Omental fat pad (tissue), 4 donors: ENCODE results near the gene SRSF6. TPM values are rescaled to one million over a fixed set of nuclear protein-coding genes. Genes with fewer than 3 reads are reported as not detected.
"Not testable (repeated sequence)": the region's sequence is repeated elsewhere in the genome, so short reads cannot be mapped to it uniquely, and the experiment has no call there.

Experiments
- ATAC-seq: fragments of 150-250 bp; one replicate; pipeline ENCODE4 v1.9.1; 2016; ENCODE audit warnings: mild to moderate bottlenecking, moderate library complexity; ENCODE audit not compliant: low FRiP score
- DNase-seq: peaks from one replicate; pipeline ENCODE4 v3.0.0-alpha.2; 2019; ENCODE audit warnings: low spot score
- CTCF ChIP-seq, 3 donors: fragments of 450-650 bp; IDR thresholded peaks; one replicate each; pipeline ENCODE4 v1.5.1; 2016 to 2017; ENCODE audit warnings: antibody characterized with exemption in 3 of 3, mild to moderate bottlenecking in 3 of 3, moderate library complexity in 2 of 3
- total RNA-seq, 4 donors: library from RNA; depleted of rRNA; stranded (reverse); fragments of >200 nt; gene quantifications; one replicate each; pipeline ENCODE4 v1.1.0, GENCODE V29; 2016

SRSF6 gene
- total RNA-seq, 4 donors from 2014 or later, result 64.4 to 122 (median 81.7) TPM

DNA sequence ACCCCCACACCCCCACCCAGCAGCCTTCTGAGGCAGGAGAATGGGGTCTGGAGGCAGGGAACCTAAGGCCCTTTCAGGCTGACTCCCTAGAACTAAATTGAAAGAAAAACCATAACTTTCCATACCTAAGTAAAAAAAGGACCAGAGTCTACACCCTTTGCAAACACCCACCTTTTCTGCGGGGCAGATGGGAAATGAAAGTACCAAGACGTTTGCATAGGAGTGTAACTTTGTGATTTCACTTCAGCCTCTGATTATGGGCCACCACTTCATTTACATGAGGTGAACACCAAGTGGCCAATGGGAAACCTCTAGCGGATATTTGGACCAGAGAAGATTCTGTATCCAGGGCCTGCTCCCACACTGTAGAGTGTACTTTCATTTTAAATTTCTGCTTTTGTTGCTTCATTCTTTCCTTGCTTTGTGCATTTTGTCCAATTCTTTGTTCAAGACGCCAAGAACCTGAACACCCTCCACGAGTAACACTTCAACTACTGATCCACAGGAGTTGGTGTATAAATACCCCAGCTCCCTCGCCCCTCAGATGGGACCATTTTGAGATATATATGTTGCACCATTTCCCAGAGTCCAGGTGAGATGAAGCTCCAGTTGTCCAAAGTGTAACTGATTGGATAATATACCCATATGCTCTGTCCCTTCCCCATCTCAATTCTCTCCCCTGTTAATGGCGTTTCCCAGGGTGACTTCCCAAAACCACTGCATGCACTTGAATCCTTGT, 18.9 kb upstream of the SRSF6 start:
- ATAC-seq, result no peak
- no peak for DNase-seq
- TF ChIP-seq CTCF (IDR thresholded peaks at IDR 0.05), result no peak

GRCh38 chr20:43440531-43440930, 17.2 kb upstream of the SRSF6 start:
- DNase-seq (no peak), ATAC-seq (no peak)
- TF ChIP-seq CTCF (IDR thresholded peaks at IDR 0.05), result no peak

- TF ChIP-seq CTCF (IDR thresholded peaks at IDR 0.05), result no peak
- DNase-seq (no peak), ATAC-seq (no peak)
These were observed 15.3 kb upstream of the SRSF6 start for GRCh38 chr20:43442282-43442880.

GRCh38 chr20:43444107-43444506, 13.6 kb upstream of the SRSF6 start:
- no peak for DNase-seq
- TF ChIP-seq CTCF (IDR thresholded peaks at IDR 0.05), result no peak
- ATAC-seq, result no peak

GRCh38 chr20:43446361-43446879, 11.3 kb upstream of the SRSF6 start:
- no peak for TF ChIP-seq CTCF (IDR thresholded peaks at IDR 0.05)
- ATAC-seq (no peak), DNase-seq (no peak)

DNA sequence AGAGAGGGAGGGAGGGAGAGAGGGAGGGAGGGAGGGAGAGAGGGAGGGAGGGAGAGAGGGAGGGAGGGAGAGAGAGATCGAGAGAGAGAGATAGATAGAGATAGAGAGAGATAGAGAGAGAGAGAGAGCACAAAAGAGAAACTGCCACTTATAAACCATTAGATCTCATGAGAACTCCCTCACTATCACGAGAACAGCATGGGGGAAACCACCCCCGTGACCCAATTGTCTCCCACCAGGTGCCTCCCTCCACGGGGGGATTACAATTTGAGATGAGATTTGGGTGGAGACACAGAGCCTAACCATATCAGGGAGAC, 9.3 kb upstream of the SRSF6 start:
- ATAC-seq, DNase-seq: not testable (repeated sequence)

- no peak for DNase-seq
- no peak for TF ChIP-seq CTCF (IDR thresholded peaks at IDR 0.05)
- no peak for ATAC-seq
These were observed 8.8 kb upstream of the SRSF6 start for GRCh38 chr20:43448748-43449535.
